ENCODE data around the gene PLAU. TPM values are rescaled to one million over a fixed set of nuclear protein-coding genes. Genes with fewer than 3 reads are reported as not detected.

PLAU gene
- polyA plus RNA-seq, 3 donors from 2014 or later = 0.08 TPM; not detected in 2

GRCh38 chr10:73940634-73941221 lies 29.8 kb downstream of the PLAU start:
- Mint-ChIP-seq H3K4me3 (peak overlapping the region; percentile 42 to 74 (median 68)), H3K36me3 (no peaks in the 10 kb centered on the region), H3K27ac (peak overlapping the region in 5 of 6 donors; percentile 65 to 77 (median 71)), H3K9me3 (no peaks in the 10 kb centered on the region), H3K27me3 (ENCODE audit: low read depth in 3 of 3) (peaks cover 0 to 6% (median 3%) of the 10 kb centered on the region in 3 donors), H3K4me1 (peaks cover 6 to 9% of the 10 kb centered on the region in 2 donors)
- DNase-seq = peak; percentile 80 to 82 (median 81)

GRCh38 chr10:73941300-73941699 lies 30.4 kb downstream of the PLAU start:
- Mint-ChIP-seq H3K27ac (peak overlapping the region in 2 of 6 donors; percentile 71), H3K27me3 (ENCODE audit: low read depth in 3 of 3) (peaks cover 0 to 6% (median 0%) of the 10 kb centered on the region in 3 donors), H3K9me3 (no peaks in the 10 kb centered on the region), H3K36me3 (no peaks in the 10 kb centered on the region), H3K4me3 (peak overlapping the region in 4 of 5 donors; percentile 42 to 74 (median 67)), H3K4me1 (peaks cover 6 to 9% of the 10 kb centered on the region in 2 donors)
- DNase-seq = no peak

GRCh38 chr10:73944356-73945100 lies 33.6 kb downstream of the PLAU start:
- Mint-ChIP-seq H3K36me3 (no peaks in the 10 kb centered on the region), H3K4me3 (no peak overlapping the region), H3K27me3 (ENCODE audit: low read depth in 3 of 3) (peaks cover 0 to 1% (median 0%) of the 10 kb centered on the region in 3 donors), H3K9me3 (no peaks in the 10 kb centered on the region), H3K4me1 (peaks cover 6 to 9% of the 10 kb centered on the region in 2 donors), H3K27ac (no peak overlapping the region)
- no peak for DNase-seq

GRCh38 chr10:73946253-73947145 lies 35.6 kb downstream of the PLAU start:
- H3K27ac Mint-ChIP-seq = peak overlapping the region in 1 of 6 donors; percentile 32
- no peaks in the 10 kb centered on the region for H3K27me3 Mint-ChIP-seq (ENCODE audit: low read depth in 3 of 3)
- H3K4me3 Mint-ChIP-seq = no peak overlapping the region
- H3K9me3 Mint-ChIP-seq = no peaks in the 10 kb centered on the region
- no peaks in the 10 kb centered on the region for H3K36me3 Mint-ChIP-seq
- DNase-seq = no peak
- no peaks in the 10 kb centered on the region for H3K4me1 Mint-ChIP-seq

GRCh38 chr10:73948947-73949633 lies 38.2 kb downstream of the PLAU start:
- no peak for DNase-seq
- no peaks in the 10 kb centered on the region for H3K9me3 Mint-ChIP-seq
- H3K4me1 Mint-ChIP-seq = peaks cover 7 to 9% of the 10 kb centered on the region in 2 donors
- peak overlapping the region in 1 of 6 donors; percentile 54 for H3K27ac Mint-ChIP-seq
- no peaks in the 10 kb centered on the region for H3K27me3 Mint-ChIP-seq (ENCODE audit: low read depth in 3 of 3)
- H3K36me3 Mint-ChIP-seq = peaks cover 0 to 5% (median 0%) of the 10 kb centered on the region in 3 donors
- H3K4me3 Mint-ChIP-seq = no peak overlapping the region

GRCh38 chr10:73950155-73950948 lies 39.4 kb downstream of the PLAU start:
- H3K27me3 Mint-ChIP-seq (ENCODE audit: low read depth in 3 of 3) = no peaks in the 10 kb centered on the region
- H3K4me3 Mint-ChIP-seq = no peak overlapping the region

GRCh38 chr10:73953665-73954064 lies 42.7 kb downstream of the PLAU start:
- Mint-ChIP-seq H3K9me3 (no peaks in the 10 kb centered on the region), H3K27ac (peak overlapping the region in 4 of 6 donors; percentile 4 to 55 (median 33)), H3K4me1 (peaks cover 39 to 45% of the 10 kb centered on the region in 2 donors), H3K4me3 (no peak overlapping the region), H3K36me3 (peaks cover 0 to 5% (median 0%) of the 10 kb centered on the region in 3 donors), H3K27me3 (ENCODE audit: low read depth in 3 of 3) (peaks cover 0 to 2% (median 0%) of the 10 kb centered on the region in 3 donors)
- no peak for DNase-seq

More at GRCh38 chr10:73950155-73950948, 39.4 kb downstream of the PLAU start:
- Mint-ChIP-seq H3K36me3 (peaks cover 0 to 5% (median 0%) of the 10 kb centered on the region in 3 donors), H3K4me1 (peaks cover 13 to 17% of the 10 kb centered on the region in 2 donors), H3K27ac (no peak overlapping the region), H3K9me3 (no peaks in the 10 kb centered on the region)
- no peak for DNase-seq

GRCh38 chr10:73954737-73955136 lies 43.8 kb downstream of the PLAU start:
- Mint-ChIP-seq H3K27ac (peak overlapping the region in 4 of 6 donors; percentile 33 to 86 (median 54)), H3K27me3 (ENCODE audit: low read depth in 3 of 3) (peaks cover 0 to 2% (median 0%) of the 10 kb centered on the region in 3 donors), H3K4me1 (peaks cover 50 to 56% of the 10 kb centered on the region in 2 donors), H3K4me3 (peak overlapping the region in 1 of 5 donors; percentile 53), H3K36me3 (peaks cover 0 to 5% (median 0%) of the 10 kb centered on the region in 3 donors), H3K9me3 (no peaks in the 10 kb centered on the region)
- DNase-seq = no peak

GRCh38 chr10:73955719-73956118 lies 44.8 kb downstream of the PLAU start:
- Mint-ChIP-seq H3K27me3 (ENCODE audit: low read depth in 3 of 3) (peaks cover 0 to 2% (median 0%) of the 10 kb centered on the region in 3 donors), H3K36me3 (peaks cover 0 to 5% (median 0%) of the 10 kb centered on the region in 3 donors), H3K27ac (peak overlapping the region; percentile 80 to 93 (median 88)), H3K9me3 (peaks cover 0 to 4% (median 0%) of the 10 kb centered on the region in 6 donors), H3K4me3 (peak overlapping the region; percentile 9 to 83 (median 58)), H3K4me1 (peaks cover 60 to 65% of the 10 kb centered on the region in 2 donors)
- no peak for DNase-seq

GRCh38 chr10:73956476-73957359 lies 45.8 kb downstream of the PLAU start:
- H3K9me3 Mint-ChIP-seq = peaks cover 0 to 5% (median 0%) of the 10 kb centered on the region in 6 donors
- peak overlapping the region; percentile 86 to 96 (median 94) for H3K27ac Mint-ChIP-seq
- peaks cover 69 to 75% of the 10 kb centered on the region in 2 donors for H3K4me1 Mint-ChIP-seq
- peak overlapping the region; percentile 84 to 95 (median 91) for H3K4me3 Mint-ChIP-seq
- H3K36me3 Mint-ChIP-seq = peaks cover 0 to 5% (median 0%) of the 10 kb centered on the region in 3 donors
- peak; percentile 72 to 77 (median 77) for DNase-seq
- H3K27me3 Mint-ChIP-seq (ENCODE audit: low read depth in 3 of 3) = peaks cover 0 to 2% (median 0%) of the 10 kb centered on the region in 3 donors

- no peaks in the 10 kb centered on the region for H3K36me3 Mint-ChIP-seq
- no peak for DNase-seq
- H3K4me3 Mint-ChIP-seq = peak overlapping the region; percentile 23 to 73 (median 66)
- H3K27ac Mint-ChIP-seq = peak overlapping the region; percentile 85 to 94 (median 90)
- peaks cover 0 to 5% (median 0%) of the 10 kb centered on the region in 6 donors for H3K9me3 Mint-ChIP-seq
- peaks cover 73% of the 10 kb centered on the region in 2 donors for H3K4me1 Mint-ChIP-seq
- H3K27me3 Mint-ChIP-seq (ENCODE audit: low read depth in 3 of 3) = peaks cover 0 to 4% (median 0%) of the 10 kb centered on the region in 3 donors
These were observed 48.7 kb downstream of the PLAU start for GRCh38 chr10:73959484-73960243.
